ENCODE measurements around the gene PTGDS.

PTGDS gene

DNA sequence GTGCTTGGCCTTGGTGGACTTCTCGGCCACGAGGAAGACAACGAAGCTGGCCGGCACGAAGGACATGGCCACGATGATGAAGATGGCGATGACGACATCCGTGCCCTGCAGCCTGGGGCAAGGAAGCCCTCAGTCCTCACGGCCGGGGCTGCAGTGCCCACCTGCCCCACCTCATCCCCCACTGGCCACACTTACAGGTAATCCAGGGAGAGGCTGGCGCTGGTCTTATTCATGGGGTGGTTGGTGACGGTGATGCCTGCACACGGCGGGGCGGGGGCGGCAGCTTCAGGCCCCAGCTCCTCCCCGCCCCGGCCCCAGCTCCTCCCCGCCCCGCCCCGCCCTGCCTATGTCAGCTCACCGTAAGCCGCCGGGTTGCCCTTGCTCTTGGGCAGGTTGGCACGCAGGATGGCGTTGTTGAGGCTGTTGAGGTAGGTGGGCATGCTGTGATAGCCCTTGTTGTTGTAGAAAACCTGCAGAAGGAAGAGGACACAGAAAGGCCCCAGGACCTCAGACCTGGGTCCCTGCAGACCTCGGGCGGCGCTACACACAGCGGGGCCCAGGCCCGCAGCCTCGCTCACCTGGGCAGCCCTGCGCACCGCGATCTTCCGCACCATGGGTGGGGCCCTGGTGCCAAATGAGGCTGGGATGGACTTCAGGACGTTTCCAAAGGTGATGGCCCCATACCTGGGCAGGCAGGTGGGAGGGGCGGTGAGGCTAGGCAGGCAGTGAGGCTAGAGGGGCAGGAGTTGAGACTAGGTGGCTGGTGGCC is 34.8 kb downstream of the PTGDS start:
- DNase-seq: no peak

DNA sequence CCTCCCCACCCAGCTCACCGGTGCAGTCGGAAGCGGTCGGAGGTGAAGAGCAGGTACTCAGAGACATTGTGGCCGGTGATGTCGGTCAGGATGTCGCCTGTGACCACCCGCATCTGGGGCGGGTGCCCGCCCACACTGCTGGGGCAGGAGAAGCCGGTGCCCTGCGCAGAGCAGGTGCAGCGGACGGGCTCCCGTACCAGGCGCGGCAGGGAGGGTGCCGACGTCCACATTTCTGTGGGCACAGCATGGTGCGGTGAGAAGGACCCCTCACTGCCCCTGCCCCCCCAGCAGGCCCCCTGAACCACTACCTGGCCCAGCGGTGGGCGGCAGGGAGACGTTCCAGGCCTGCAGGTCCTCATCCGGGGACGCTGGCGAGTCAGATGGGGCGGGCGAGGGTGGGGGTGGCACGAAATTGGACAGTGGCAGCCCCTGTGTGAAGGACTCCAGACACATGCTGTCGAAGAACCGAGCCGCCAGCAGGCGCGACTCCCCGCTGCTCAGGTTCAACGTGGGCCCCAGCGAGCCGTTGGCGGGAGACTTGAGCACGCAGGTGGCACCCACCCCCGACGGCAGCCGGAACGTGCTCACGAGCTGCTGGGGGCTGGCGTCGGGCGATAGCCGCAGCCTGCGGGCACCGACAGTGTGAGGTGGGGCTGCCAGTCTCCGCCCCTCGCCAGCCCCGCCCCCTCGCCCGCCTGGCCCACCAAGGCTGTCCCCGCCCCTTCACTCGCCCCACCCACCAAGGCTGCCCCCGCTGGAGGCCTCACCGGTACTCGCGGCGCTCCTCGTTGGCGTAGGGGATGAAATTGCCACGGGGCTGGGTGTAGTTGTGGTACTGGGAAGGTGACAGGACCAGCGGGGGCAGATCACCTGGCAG is 35.6 kb downstream of the PTGDS start:
- DNase-seq: no peak

DNA sequence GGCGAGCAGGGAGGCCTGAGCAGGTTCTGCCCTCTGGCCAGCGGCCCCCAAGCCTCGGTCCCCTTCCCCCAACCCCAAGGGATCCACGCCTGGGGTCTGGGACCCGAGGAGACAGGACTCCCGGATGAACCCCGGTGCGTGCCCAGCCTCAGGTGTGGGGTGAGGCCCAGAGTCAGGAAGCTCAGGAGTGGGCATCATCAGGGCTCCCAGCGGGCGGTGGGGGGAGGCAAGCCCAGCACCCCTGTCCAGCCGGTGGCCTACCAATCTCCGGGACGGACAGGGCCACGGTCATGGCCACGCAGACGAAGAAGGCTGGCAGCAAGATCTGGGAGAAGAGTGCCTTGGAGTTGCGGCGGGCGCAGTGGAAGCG is 36.3 kb downstream of the PTGDS start:
- DNase-seq: no peak

DNA sequence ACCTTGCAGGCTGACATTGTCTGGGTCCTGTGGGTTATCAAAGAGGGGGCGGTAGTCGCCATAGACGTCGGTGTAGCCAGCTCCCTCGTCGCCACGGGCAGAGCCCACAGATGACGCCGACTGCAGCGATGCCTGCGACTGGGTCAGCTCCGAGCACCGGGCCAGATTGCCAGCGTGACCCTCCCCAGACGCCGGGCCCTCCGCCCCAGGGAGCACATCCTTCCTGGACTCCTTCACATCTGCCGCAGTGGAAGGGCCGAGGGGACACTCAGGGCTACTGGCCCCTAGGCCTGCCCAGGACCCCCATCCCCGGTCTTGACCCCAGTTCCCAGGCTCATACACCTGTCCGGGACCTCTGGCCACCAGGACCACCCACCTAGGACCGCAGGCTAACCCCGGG is 36.9 kb downstream of the PTGDS start:
- DNase-seq: no peak

DNA sequence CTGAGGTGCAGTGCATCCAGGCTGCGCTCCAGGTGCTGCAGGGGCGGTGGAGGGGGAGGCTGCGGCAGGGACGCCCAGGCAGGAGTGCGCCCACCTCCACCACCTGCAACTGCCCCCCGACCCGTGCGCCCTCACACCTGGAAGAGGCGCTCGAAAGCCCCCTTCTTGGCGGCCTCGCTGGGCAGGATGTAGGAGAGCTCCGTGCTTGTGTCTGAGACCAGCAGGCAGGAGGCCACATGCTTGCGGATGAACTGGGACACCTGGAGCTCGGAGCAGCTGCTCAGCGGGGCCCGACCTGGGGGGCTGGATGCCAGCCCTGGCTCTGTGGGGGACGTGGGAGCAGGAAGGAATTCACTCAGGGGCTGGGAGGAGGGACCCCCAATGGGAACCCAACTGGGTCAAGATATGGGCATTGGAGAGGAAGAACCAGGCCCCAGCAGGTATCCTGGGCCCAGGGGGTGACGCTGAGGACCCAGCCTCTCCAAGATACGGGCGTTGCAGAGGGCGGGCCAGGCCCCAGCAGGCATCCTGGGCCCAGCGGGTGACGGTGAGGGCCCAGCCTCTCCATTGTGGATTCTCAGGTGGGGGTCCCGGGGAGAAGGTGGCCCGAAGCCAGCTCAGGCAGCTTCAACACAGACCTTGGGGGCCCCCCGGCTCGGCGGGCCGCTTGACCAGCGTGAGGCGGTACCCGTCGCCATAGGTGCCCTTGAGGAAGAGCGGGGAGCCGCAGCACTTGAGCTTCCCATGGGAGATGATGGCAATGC is 37.7 kb downstream of the PTGDS start:
- no peak for DNase-seq

DNA sequence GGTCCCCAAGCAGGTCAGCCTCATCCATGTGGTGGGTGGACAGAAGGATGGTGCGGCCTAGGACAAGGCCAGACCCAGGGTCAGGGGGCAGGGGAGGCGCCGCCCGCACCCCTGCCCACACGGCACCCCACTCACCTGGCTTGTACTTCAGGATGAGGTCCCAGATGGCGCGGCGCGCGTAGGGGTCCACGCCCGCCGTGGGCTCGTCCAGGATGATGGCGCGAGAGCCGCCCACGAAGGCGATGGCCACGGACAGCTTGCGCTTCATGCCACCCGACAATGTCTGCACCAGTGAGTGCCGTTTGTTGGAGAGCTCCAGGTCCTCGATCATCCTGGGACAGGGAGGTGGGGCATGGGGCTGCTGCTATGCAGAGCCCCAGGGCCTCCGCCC is 38.2 kb downstream of the PTGDS start:
- DNase-seq: no peak

DNA sequence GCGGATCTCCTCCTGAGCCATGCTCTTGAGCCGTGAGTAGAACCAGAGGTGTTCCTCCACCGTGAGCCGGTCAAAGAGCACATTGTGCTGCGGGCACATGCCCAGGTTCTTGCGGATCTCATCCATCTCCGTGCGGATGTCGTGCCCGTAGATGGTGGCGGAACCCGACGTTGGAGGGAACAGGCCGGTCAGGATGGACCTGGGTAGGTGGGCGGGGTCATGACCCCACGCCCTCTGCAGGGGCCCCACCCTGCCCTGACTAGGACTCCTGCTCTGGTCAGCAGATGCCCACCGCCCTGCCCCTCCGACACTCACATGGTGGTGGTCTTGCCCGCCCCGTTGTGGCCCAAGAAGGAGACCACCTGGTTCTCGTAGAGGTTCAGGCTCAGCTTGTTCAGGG is 38.7 kb downstream of the PTGDS start:
- no peak for DNase-seq

DNA sequence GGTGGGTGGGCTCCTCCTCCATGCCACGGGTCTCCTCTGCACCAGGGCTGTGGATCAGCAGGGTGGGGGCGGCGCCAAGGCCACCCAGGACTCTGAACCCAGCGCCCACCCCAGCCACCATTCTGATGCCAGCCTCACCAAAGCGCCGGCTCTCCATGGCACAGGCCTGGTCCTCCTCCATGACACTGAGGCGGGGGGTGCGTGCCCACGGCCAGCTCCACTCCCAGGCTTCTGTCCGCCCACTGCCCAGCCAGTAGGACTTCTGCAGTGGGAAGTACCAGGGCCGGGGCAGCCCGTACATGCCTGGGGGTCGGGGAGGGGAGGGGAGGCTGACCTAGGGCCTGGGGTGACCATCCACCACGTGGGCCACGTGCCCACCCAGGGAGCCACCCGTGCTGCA is 39.1 kb downstream of the PTGDS start:
- DNase-seq: no peak

DNA sequence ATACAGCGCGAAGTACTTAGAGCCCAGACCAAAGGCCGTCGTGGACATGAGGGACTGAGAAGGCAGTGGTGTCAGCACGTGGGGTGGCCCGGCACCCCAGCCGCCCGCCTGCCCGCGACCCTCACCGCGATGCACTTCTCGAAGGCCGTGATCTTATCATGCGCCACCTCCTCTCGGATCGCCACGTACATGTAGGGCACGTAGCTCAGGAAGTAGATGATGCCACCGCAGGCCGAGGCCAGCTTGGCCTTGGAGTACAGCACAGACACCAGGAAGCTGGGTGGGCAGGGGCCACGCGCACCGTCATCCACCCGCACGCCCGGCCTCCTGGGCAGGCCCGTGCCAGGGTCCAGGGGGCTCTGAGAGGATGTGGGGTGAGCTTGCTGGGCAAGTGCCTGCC is 39.8 kb downstream of the PTGDS start:
- DNase-seq: no peak

DNA sequence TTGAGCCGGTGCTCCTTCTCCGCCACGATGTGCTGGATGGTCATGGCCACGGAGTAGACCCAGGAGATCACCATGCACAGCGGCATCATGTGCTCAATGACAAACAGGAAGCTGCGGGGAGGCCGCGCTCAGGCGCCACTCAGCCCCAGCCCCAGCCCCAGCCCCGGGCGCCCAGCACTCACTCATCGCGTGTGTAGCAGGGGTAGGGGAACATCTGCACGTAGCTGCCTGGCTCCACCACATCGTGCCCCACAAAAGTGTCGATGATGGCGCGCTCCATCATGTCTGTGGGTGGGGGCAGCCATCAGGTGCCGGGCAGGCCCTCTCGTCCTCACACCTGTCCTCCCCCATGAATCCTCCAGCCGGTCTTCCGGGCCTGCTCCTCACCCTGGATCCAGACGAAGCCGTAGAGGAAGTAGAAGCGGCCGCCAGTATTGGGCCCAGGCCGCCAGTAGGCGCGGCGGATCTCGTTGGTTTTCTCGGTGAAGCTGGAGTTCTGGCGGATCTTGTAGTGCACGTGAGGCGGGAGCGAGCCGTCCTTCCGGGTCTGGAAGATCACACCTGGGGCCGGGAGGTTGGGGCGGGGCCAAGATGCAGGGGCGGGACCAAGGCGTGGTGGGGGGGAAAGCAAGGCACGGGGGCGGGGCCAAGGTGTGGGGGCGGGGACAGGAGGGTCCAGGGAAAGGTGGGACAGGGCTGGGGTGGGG is 40.6 kb downstream of the PTGDS start:
- no peak for DNase-seq

DNA sequence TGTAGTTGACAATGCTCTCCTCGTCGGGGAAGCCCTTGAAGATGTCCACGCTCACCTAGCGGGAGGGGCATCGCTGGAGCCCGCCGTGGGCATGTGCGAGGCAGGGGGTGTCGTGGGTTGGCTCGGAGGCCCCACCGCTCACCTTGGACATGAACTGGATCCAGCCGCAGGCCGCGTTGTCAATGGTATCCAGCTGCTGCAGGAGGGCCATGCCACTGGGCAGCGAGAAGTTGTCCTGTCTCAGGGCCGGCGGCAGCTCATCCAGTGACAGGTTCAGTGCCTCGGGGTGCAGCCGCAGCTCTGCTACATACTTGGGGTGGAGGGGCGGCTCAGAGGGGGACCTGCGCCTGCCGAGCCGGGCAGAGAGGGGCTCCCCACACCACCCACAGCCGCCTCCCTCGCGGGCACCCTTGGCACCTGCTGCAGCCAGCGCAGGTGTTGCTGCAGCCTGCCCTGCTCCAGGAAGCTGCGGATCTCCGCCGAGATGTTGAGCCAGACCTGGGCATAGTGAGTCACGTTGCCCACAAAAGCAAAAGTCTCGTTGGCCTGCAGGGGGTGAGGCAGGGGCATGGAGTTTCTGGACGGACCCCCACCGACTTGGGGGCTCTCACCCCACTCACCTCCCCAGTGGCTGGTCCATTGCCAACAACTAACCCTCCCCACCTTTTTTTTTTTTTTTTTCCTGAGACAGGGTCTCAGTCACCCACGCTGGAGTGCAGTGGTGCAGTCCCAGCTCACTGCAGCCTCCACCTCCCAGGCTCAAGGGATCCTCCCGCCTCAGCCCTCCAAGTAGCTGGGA is 41.7 kb downstream of the PTGDS start:
- no peak for DNase-seq

DNA sequence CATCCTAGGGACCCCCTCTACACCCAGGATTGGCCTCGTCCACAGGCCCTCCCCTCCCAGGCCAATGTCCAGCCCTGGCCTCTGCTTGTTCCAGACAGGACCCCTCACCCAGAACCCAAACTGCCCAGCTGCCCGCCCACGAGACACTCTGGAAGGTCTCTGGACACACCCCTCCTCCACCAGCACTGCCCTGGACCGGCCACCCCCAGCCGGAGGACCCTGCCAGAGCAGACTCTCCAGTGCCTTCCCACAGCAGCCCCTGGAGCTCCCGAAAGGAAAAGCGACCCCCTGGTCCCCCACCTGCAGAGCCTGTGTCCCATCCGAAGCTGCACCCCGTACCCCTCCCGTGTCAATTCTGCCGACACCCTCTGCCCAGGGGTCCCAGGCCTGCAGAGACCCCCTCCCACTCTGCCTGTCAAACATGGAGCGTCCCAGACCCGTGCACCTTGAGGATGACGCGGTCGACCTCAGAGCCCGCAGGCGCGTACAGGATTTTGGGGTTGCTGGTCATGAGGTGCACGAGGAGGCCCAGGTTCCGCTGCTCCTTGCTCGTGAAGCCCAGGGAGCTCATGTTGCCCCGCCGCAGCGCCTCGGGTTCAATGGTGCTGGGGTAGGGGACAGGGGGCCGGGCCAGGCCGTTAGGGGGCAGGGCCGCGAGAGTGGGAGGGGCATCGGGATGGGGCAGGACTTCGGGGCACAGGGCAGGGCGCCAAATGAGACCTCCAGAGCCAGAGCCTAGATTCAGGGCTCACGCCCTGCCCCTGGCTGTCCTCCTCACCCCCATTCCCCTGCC is 42.8 kb downstream of the PTGDS start:
- no peak for DNase-seq

DNA sequence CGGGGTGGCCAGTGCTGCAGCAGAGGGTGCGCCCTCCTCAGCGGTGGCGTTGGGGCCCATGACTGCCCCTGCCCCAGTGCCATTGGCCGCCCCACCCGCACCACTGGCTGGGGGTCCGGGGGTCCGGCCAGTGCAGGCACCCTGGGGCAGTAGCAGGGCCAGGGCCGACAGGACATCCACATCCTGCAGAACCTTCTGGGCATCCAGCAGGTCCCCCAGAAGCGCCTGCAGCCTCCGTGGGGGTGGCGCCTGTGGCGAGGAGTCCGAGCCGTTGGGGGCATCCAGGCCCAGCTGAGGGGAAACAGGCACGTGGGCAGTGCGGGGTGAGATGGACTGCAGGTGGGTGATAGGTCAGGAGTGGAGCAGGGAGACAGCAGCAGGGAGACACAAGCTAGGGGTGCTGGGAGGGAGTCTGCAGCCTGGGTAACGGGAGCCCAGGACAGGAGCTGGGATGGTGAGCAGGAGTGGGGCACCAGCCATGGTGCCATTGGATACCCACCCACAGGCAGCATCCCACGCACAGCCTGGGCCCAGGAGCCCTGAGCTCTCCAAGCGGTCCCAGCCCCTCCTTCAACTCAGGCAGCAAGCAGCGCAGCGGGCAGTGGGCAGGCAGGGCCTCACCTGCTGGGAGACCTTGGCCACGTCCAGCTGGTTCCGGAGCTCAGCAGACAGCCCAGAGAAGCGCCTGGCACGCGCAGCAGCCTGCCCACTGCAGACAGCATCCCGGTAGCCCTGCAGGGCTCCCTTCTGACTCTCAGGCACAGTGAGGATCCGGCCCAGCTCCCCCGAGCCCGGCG is 43.7 kb downstream of the PTGDS start:
- no peak for DNase-seq

DNA sequence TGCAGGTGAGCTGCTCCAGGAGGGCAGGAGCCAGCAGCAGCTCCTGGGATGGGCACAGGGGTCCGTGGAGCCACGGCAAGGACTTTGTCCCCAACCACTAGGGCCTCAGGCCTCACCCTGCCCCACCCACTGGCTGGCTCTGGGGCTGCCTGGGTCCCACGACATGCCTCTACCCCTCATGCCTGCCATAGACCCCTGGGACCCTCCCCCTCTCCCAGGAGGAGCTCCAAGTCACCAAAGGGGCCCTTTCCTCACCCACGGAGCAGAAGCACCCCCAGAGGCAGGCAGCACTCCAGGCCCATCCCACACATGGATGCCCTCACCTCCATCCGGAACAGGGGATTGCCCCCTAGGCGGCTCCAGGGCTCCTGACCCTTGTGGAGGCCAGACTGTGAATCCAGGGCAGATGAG is 44.3 kb downstream of the PTGDS start:
- no peak for DNase-seq

DNA sequence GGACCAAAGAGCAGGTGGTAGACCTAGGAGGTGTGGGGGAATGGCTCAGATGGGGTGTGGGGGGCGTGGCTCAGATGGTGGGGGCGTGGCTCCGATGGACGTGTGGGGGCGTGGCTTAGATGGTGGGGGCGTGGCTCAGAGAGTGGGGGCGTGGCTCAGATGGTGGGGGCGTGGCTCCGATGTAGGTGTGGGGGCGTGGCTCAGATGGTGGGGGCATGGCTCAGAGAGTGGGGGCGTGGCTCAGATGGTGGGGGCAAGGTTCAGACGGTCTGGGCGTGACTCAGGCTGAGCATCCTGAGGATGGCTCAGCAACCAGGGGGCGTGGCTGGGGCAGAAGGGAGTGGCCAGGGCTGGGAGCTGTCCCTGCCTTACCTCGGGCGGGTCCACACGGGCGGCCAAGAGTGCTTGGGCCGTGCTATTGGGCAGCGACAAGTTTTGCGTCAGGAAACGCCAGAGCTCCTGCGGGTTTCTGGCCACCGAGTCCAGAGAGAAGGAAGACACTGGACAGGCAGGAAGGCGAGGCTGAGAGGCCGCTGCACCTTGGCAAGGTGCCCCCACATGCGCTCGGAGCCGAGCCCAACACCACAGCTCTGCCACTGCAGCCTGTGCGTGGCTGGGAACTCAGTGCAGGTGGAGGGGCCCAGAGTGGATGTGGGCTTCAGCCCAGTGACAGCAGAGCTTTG is 44.8 kb downstream of the PTGDS start:
- DNase-seq: peak; percentile 14 to 46

DNA sequence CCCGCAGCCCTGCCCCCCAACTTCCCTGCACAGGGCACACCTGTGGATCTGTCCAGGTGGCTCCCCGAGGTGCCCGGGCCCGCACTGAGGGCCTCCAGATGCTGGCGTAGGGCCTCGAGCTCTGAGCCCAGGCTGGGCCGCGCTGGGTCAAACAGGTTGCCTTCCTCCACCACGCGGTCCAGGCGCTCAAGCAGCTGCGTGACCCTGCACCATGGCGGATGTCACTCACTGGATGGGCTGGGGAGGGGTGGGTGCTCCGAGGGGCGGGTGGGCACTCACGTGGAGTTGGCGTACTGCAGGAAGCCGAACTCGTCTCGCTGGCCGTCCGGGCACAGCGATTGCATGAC is 45.3 kb downstream of the PTGDS start:
- no peak for DNase-seq

DNA sequence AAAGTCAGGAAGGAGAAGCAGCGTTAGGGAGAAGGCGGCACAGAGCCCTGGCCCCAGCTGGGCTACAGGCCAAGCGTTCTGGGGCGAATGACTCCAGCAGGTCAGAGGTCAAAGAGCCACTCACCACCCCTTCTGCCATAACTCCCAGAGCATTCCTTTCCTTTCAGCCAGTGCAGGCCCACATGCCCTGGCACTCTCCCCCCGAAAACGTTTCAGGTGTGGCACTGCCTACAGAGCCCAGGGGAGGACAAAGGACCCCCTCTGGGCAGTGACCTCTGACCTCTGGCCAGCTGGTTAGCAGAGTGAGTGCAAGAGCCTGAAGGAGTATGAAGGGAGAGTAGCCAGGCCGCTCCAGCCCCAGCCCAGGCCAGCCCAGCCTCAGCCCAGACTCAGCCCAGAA is 45.9 kb downstream of the PTGDS start:
- DNase-seq: no peak

DNA sequence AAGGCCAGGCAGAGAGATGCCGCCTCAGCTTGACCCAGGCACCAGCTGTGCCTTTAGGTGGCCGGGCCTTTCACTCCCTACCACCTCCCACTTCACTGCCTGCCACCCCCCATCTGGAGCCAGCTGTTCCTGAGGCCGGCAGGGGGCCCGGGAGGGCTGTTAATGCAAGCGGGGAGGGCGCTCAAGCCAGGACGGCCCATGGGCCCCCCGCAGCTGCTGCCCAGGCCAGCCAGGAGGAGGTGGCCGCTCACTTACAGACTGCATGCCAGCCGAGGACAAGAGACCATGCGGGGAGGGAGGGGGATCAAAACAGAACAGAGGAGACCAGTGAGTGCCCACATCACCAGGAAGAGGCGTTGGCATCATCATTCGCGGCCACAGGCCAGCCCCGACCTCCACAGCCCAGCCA is 46.3 kb downstream of the PTGDS start:
- no peak for DNase-seq

DNA sequence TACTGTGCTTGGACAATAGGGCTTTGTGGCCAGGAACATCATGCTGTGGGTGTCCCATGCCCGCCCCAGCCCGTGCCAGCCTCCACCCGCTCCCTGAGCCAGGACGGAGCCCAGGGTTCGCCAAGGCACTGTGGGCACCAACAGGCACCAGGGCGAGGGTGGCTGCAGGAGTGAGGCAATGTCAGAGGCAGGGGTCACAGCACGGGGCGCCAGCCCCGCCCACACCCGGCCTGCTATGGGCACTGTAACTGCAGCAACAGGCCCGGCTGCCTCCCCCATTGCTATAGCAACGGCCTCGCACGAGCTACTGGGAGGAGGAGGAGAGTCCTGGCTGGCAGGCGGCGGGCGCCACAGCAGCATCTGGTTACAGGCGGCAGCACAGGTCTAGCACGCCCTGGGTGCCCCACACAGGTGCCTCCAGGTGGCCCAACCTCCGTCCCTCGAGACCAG is 48.2 kb downstream of the PTGDS start:
- DNase-seq: no peak

DNA sequence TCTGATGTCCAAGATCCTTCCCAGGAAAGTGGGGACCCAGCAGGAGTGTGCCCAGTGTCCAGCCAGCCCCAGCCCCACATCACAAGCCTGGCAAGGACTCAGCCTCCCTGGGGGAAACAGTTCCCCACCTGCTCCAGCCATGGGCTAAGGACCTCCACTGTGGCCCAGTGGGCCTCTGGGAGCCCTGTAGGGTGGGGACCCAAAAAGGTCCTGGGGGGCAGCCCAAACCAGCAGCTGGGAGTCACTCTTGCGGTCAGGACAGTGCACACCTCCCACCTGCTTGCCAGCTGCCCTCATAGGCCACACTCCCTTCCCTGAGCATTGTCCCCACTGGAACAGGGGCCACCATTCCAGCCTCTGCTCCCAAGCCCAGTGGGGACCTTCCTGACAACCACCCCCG is 49.1 kb downstream of the PTGDS start:
- no peak for DNase-seq
